Activated T-helper 2 cell treated with anti-CD3 and anti-CD28 coated beads, Interferon-gamma antibody, Interleukin-2, Interleukin-4, amounts not matched to agents 10 μg/mL and 5 μg/mL and 100 μg/mL, durations not matched to agents 14 hours and 24 hours and 36 hours (primary cell): ENCODE measurements around the gene LAMA3. TPM values are rescaled to one million over a fixed set of nuclear protein-coding genes. Genes with fewer than 3 reads are reported as not detected.

Source experiments
- DNase-seq: peaks from one replicate; pipeline ENCODE4 v3.0.0; 2021; ENCODE audit warnings: low spot score
- H3K27ac Mint-ChIP-seq: one replicate; pipeline ENCODE4 v1.8.0; 2021; ENCODE audit warnings: mixed read lengths
- H3K27me3 Mint-ChIP-seq: one replicate; pipeline ENCODE4 v1.8.0; 2021; ENCODE audit warnings: low read depth, mixed read lengths
- H3K36me3 Mint-ChIP-seq: one replicate; pipeline ENCODE4 v1.8.0; 2021; ENCODE audit warnings: low read depth, mixed read lengths
- H3K4me1 Mint-ChIP-seq: one replicate; pipeline ENCODE4 v1.8.0; 2021; ENCODE audit warnings: low read depth, mixed read lengths
- H3K4me3 Mint-ChIP-seq: one replicate; pipeline ENCODE4 v1.8.0; 2021; ENCODE audit warnings: low read depth, mild to moderate bottlenecking, moderate library complexity, mixed read lengths
- H3K9me3 Mint-ChIP-seq: one replicate; pipeline ENCODE4 v1.8.0; 2021; ENCODE audit warnings: mixed read lengths
- intact Hi-C: fragments of 100-400 bp; cut with micrococcal nuclease; formaldehyde crosslinking; loops from one replicate; pipeline ENCODE4 v1.15.1; 2023
- total RNA-seq: library from RNA; stranded (reverse); gene quantifications from 2 replicates; pipeline ENCODE4 v1.2.3, GENCODE V29; 2022

LAMA3 gene
- total RNA-seq, 1 donor from 2014 or later, result not detected

DNA sequence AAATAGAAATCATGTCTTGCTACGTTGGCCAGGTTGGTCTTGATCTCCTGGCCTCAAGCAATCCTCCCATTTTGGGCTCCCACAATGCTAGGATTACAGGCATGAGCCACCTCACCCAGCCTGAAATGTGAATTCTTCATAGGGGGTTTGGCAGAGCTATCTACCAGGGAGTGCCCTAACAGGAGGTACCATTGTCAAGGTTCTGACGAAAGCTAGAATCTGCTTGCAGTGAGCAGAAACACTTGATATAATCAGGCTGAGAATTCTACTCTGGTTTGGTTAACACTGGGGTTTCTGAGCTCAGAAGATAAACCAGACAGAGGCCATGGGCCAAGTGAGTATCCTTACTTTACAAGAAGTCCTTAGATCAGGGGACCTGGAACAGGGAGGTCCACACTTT lies 7.2 kb upstream of the LAMA3 start:
- Mint-ChIP-seq H3K4me3 (no peak overlapping the region), H3K27ac (no peak overlapping the region), H3K9me3 (no peaks in the 10 kb centered on the region), H3K4me1 (no peaks in the 10 kb centered on the region), H3K27me3 (peaks cover 51% of the 10 kb centered on the region), H3K36me3 (no peaks in the 10 kb centered on the region)
- intact Hi-C loops, result no loop called here
- no peak for DNase-seq

DNA sequence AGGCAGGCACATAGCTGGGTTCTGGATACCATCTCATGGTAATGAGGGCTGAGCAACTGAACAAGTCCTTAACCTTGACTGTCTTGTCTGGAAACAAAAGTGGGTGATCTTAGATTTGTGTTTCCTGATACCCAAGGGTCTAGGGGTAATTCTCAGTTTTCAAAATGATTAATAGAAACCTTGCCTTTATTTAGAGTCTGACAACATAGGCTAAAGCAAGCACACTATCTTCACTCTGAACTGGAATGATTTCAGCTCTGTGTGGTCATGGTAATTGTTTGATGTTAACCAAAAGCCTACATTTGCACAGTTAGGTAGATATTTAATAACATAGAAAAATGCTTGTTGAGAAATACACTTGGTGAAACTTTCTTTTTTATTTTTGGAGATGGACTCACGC lies 6.8 kb upstream of the LAMA3 start:
- intact Hi-C loops, result no loop called here
- H3K27me3 Mint-ChIP-seq, result peaks cover 51% of the 10 kb centered on the region

DNA sequence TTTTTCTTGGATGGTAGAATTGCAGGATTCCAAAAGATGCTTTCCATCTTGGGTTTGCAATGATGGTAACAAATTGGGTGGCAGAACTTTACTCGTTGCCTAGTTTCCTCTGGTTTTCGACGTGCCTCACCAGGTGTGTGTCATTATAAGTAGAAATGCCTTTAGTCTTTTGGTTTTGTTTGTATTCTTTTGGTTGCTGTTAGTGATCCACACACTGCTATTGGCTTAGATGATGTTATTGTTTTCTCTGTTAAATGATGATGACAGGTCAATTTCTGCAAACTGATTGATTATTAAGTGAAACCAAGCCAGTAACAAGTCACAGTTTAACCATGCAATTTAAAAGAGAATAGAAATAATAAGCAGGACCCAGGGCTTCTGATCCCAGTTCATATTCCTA lies 6.1 kb upstream of the LAMA3 start:
- Mint-ChIP-seq H3K27me3 (peaks cover 54% of the 10 kb centered on the region), H3K9me3 (no peaks in the 10 kb centered on the region)
- no peak for DNase-seq

More for the DNA sequence above, 6.8 kb upstream of the LAMA3 start:
- DNase-seq, result no peak
- Mint-ChIP-seq H3K27ac (no peak overlapping the region), H3K4me1 (no peaks in the 10 kb centered on the region), H3K4me3 (no peak overlapping the region), H3K36me3 (no peaks in the 10 kb centered on the region), H3K9me3 (no peaks in the 10 kb centered on the region)

DNA sequence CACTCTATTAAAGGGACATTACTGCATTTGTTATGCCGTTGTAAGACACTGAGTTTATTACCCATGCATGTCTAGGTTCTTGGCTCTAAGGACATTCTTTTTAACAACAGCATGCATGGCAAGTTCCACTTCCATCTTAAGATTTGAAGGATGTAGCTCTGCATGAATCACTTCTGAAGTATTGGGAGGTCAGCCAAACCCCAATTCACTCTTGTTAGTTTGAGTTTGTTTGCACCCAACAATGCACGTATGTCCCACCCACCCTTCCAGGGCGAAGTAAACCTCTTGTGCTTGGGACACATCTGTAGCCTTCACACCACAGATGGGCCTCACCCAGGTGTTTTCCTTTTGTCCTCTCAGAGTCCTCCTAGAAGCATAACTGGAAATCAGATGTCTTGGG lies 5.6 kb upstream of the LAMA3 start:
- Mint-ChIP-seq H3K27ac (no peak overlapping the region), H3K27me3 (peaks cover 56% of the 10 kb centered on the region), H3K4me1 (no peaks in the 10 kb centered on the region), H3K36me3 (no peaks in the 10 kb centered on the region), H3K9me3 (no peaks in the 10 kb centered on the region), H3K4me3 (no peak overlapping the region)
- intact Hi-C loops, result no loop called here
- DNase-seq, result no peak

More for the DNA sequence above, 6.1 kb upstream of the LAMA3 start:
- H3K4me3 Mint-ChIP-seq, result no peak overlapping the region
- no peaks in the 10 kb centered on the region for H3K4me1 Mint-ChIP-seq
- intact Hi-C loops, result no loop called here
- no peak overlapping the region for H3K27ac Mint-ChIP-seq
- no peaks in the 10 kb centered on the region for H3K36me3 Mint-ChIP-seq

DNA sequence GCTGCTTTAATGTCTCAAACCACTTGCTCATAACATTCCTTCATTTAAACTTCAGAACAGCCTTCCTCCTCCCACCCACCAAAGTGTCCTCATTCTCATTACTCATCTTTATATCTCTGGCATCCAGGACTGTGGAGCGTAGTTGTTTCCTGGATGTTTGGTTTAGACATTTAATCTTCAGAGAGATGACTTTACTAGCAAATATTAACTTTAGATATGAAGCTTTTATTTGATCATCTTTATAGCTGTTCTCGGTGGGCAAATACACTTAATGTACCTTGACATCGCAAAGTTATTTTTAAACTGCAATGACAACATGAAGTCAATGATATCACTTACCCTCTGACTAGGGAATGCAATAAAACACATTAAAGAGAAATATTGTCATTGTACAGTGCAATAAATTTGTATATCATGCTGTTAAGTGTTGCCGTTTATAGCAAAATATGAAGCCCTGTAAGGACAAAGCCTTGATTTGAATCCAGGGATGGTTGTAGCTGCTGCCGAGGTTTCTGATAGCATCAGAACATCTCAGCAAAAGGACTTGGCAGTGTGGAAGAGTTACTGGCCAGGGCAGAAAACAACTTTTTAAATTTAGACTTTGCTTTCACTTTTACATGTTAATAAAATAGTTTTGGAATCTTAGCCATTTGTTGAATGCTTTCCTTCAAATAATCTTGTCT lies 4.6 kb upstream of the LAMA3 start:
- H3K4me1 Mint-ChIP-seq, result no peaks in the 10 kb centered on the region
- H3K27ac Mint-ChIP-seq, result no peak overlapping the region
- no peak overlapping the region for H3K4me3 Mint-ChIP-seq
- no peaks in the 10 kb centered on the region for H3K9me3 Mint-ChIP-seq
- no peak for DNase-seq
- intact Hi-C loops, result no loop called here
- no peaks in the 10 kb centered on the region for H3K36me3 Mint-ChIP-seq
- peaks cover 54% of the 10 kb centered on the region for H3K27me3 Mint-ChIP-seq

DNA sequence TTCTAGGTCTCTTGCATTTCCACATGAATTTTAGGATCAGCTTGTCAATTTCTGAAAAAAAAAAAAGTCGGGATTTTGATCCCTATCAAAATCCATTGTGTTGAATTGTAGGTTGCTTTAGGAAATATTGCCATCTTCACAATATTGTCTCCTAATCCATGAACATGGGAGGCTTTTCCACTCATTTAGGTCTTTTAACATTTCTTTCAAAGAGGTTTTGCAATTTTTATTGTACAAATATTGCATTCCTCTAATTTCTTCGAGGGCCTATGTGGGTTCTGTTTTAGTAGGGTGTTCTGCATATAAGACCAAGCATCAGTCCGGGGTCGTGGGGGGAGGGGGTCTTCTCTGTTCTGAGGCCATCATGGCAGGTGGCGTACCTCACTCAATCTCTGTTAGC lies 725 bp upstream of the LAMA3 start:
- H3K4me1 Mint-ChIP-seq, result no peaks in the 10 kb centered on the region
- peaks cover 49% of the 10 kb centered on the region for H3K27me3 Mint-ChIP-seq
- intact Hi-C loops, result no loop called here
- no peak overlapping the region for H3K4me3 Mint-ChIP-seq
- no peak for DNase-seq
- H3K9me3 Mint-ChIP-seq, result no peaks in the 10 kb centered on the region
- no peak overlapping the region for H3K27ac Mint-ChIP-seq
- H3K36me3 Mint-ChIP-seq, result no peaks in the 10 kb centered on the region

DNA sequence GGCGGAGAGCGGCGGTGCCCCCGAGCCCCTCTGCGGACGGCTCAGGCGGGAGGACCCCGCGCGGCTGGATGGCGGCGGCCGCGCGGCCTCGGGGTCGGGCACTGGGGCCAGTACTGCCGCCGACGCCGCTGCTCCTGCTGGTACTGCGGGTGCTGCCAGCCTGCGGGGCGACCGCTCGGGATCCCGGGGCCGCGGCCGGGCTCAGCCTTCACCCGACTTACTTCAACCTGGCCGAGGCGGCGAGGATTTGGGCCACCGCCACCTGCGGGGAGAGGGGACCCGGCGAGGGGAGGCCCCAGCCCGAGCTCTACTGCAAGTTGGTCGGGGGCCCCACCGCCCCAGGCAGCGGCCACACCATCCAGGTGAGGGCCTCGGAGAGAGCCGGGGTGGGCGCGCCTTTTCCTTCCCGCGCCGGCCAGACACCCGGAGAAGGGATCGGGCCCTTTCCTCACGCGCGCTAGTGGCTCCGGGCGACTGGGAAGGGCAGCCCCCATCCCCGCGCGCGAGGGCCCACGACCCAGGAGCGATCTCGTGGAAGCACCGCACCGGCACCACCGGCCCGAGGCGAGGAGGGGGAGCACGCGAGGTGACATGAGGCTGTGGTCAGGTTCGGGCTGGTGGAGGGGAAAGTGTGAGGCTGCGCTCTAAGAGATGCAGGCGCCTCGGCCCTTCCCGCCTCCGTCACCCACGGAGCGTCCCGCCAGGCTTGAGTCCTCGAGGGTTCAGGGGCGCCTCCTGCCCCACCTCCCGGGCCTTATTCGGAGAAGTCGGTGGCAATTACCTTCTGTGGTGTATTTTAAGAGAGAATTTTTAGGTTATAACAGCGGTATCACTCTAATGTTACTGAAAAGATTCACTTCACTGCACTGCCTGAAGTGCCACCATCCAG lies 607 bp downstream of the LAMA3 start:
- intact Hi-C loops, result no loop called here
- Mint-ChIP-seq H3K4me1 (no peaks in the 10 kb centered on the region), H3K36me3 (no peaks in the 10 kb centered on the region), H3K9me3 (no peaks in the 10 kb centered on the region), H3K27ac (no peak overlapping the region), H3K27me3 (peaks cover 49% of the 10 kb centered on the region), H3K4me3 (no peak overlapping the region)
- DNase-seq, result no peak

DNA sequence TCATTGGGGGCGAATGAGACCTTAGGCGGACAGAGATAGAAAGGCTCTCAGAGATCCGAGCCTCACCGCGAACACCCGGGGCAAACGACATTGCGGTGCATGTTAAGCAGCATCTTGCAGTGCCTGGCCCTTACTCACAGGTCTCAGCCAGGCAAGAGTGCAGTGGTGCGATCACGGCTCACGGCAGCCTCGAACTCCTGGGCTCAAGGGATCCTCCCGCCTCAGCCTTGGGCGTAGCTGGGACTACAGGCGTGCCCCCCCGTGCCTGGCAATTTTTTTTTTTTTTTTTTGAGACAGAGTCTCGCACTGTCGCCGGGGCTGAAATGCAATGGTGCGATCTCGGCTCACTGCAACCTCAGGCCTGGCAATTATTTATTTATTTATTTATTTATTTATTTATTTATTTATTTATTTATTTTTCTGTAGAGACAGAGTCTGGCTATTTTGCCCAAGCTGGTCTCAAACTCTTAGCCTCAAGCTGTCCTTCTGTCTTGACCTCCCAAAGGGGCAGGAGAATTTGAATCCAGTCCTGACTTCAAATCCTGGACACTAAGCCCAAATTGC lies 1.3 kb downstream of the LAMA3 start:
- Mint-ChIP-seq H3K36me3 (no peaks in the 10 kb centered on the region), H3K27me3 (peaks cover 54% of the 10 kb centered on the region), H3K27ac (no peak overlapping the region), H3K9me3 (no peaks in the 10 kb centered on the region), H3K4me1 (no peaks in the 10 kb centered on the region), H3K4me3 (no peak overlapping the region)
- intact Hi-C loops, result no loop called here
- no peak for DNase-seq

DNA sequence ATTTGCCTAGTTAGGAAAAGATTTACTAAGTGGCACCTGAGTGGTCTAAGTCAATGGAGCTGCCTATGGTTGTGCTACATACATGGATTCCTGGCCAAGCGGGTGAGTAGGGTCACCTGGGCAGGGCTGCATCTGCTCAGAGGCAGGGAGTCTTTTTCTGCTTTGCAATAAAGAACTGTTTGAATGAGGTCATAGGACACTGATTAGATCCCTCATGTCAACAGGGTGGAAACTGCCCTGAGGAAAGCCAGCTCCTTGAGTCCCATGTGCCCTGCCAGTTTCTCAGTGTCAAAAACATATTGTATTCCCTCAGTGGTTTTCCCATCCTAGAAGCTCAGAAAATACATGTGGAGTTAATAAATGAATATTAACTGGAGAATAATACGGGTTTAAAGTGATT lies 4.6 kb downstream of the LAMA3 start:
- Mint-ChIP-seq H3K27me3 (peaks cover 32% of the 10 kb centered on the region), H3K4me1 (no peaks in the 10 kb centered on the region), H3K4me3 (no peak overlapping the region), H3K36me3 (no peaks in the 10 kb centered on the region), H3K9me3 (no peaks in the 10 kb centered on the region), H3K27ac (no peak overlapping the region)
- intact Hi-C loops, result no loop called here
- DNase-seq, result no peak

DNA sequence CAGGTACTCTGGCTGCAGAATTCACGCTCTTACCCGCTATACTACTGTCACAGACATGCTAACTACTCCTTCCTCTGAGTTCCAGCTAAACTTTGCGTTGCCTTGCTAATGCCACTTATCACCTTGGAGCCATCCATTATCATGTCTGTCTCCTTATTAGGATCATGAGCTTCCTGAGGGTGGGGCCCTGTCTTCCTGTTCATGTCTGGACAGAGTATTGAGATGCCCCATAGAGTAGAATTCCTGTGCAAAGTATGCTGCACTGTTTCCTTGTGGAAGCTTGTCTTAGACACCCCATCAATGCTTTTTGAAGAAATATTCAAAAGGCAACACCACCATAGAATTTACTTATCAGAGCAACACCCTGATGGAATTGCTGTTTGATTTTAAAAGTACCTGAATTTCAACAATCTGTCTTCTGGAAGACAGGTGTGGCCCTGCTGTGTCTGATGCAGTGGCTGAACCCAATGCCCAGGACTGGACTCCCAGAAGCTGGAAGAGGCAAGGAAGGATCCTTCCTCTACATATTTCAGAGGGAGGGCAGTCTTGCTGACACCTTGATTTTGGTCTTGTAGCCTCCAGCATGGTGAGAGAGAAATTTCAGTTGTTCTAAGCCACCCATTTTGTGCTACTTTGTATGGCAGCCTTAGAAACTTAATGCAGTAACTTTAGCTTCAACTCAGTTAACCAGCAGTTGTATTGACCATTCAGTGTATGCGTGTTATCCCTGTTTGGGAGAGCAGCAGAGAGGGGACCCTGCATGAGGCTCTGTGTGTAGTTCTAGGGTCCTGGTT lies 5.6 kb downstream of the LAMA3 start:
- intact Hi-C loops, result no loop called here
- H3K36me3 Mint-ChIP-seq, result no peaks in the 10 kb centered on the region
- no peak overlapping the region for H3K27ac Mint-ChIP-seq
- peaks cover 33% of the 10 kb centered on the region for H3K27me3 Mint-ChIP-seq
- DNase-seq, result no peak
- H3K9me3 Mint-ChIP-seq, result no peaks in the 10 kb centered on the region
- H3K4me1 Mint-ChIP-seq, result no peaks in the 10 kb centered on the region
- H3K4me3 Mint-ChIP-seq, result no peak overlapping the region

DNA sequence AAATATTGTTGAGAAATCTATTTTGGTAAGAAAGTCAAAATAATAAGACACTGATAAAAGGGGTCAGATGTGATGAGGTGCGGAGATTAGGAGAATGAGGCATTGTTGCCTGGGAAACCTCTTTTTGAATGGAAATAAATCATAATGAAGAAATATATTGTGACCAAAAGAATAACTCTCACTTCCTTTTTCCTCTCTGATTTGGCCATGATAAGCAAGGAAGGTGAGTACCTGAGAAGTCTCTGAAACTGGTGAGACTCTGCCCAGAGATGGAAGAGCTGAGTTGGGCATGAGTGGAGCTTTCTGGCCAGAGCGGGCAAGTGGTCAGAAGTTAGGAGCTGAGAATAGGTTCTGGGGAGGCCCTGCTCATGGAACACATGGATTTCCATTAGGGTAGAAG lies 11.8 kb downstream of the LAMA3 start:
- Mint-ChIP-seq H3K27ac (no peak overlapping the region), H3K4me3 (no peak overlapping the region), H3K27me3 (peaks cover 45% of the 10 kb centered on the region), H3K9me3 (no peaks in the 10 kb centered on the region), H3K4me1 (no peaks in the 10 kb centered on the region), H3K36me3 (no peaks in the 10 kb centered on the region)
- intact Hi-C loops, result no loop called here
- DNase-seq, result no peak

DNA sequence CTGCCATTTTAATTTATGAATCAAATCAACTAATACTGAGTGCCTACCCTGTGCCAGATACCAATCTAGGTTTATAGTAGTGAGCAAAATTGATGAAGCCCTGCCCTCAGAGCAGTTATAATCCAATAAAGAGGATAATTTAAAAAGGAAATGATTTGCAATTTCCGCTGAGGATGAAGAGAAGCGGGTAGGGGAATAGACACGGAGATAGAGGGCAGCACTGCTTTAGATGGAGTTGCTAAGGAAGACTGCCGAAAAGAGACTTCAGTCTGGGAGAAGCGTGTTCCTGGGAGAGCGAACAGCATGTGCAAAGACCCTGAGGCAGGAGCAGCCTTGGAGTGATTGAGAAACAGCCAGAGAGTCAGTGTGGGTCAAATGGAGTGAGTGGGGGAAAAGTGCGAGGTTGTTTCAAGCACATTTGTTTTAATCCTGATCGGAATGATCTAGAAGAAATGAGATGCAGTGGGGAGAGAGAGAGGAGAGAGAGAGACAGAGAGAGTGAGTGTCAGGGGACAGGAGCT lies 12.4 kb downstream of the LAMA3 start:
- intact Hi-C loops, result no loop called here
- H3K4me3 Mint-ChIP-seq, result no peak overlapping the region
- no peaks in the 10 kb centered on the region for H3K4me1 Mint-ChIP-seq
- no peaks in the 10 kb centered on the region for H3K9me3 Mint-ChIP-seq
- DNase-seq, result no peak
- H3K27me3 Mint-ChIP-seq, result peaks cover 45% of the 10 kb centered on the region
- H3K36me3 Mint-ChIP-seq, result no peaks in the 10 kb centered on the region
- no peak overlapping the region for H3K27ac Mint-ChIP-seq
